Panc1 (cell line): ENCODE measurements around the gene FUOM. TPM values are rescaled to one million over a fixed set of nuclear protein-coding genes. Genes with fewer than 3 reads are reported as not detected.
A peak's percentile ranks its signal among the peaks of the same experiment; 100 is the strongest.

Source experiments
- ATAC-seq: fragments of 200-7000 bp; cut with Tn5 transposase; 2 replicates; pipeline ENCODE4 v1.9.1; 2020; ENCODE audit warnings: mild to moderate bottlenecking, moderate library complexity
- BruUV-seq: library from RNA; stranded (reverse); fragments of 400-500 nt; replicated peaks from 2 replicates; lab custom pipeline; 2021; lab: Mats Ljungman, UMichigan
- CTCF ChIA-PET: fragments of 300-600 bp; sonication (Branson Sonifier 250); formaldehyde crosslinking; loops from one replicate; lab custom pipeline; 2022; ENCODE audit warnings: antibody characterized with exemption; lab: Charles Lee
- POLR2A ChIA-PET: fragments of 300-600 bp; sonication (Branson Sonifier 250); formaldehyde crosslinking; loops from one replicate; lab custom pipeline; 2022; ENCODE audit warnings: antibody characterized with exemption; lab: Charles Lee
- DNase-seq: peaks from one replicate; pipeline ENCODE4 v3.0.0-alpha.2; 2010; ENCODE audit warnings: low read depth, low spot score
- H3K27ac ChIP-seq: 2 replicates; pipeline ENCODE4 v1.5.1; 2011; ENCODE audit warnings: mild to moderate bottlenecking, low read length, inconsistent platforms
- H3K27me3 ChIP-seq: fragments of 200-500 bp; sonication (Bioruptor generic); 2 replicates; pipeline ENCODE4 v1.6.0; 2014; ENCODE audit warnings: low read length, inconsistent platforms; ENCODE audit not compliant: control insufficient read depth, insufficient read depth
- H3K36me3 ChIP-seq: fragments of 200-500 bp; sonication (Bioruptor generic); 2 replicates; pipeline ENCODE4 v1.5.1; 2014; ENCODE audit warnings: inconsistent platforms, mild to moderate bottlenecking, low read length, moderate library complexity; ENCODE audit not compliant: control insufficient read depth, insufficient read depth
- H3K4me1 ChIP-seq: 2 replicates; pipeline ENCODE4 v1.5.1; 2011; ENCODE audit warnings: inconsistent platforms, mild to moderate bottlenecking, low read length, moderate library complexity; ENCODE audit not compliant: control insufficient read depth, insufficient read depth
- H3K4me3 ChIP-seq, 2 experiments: 2 replicates each; pipeline ENCODE4 v1.5.1; 2011 to 2012; ENCODE audit warnings: low read depth in 2 of 2, low read length in 2 of 2, mild to moderate bottlenecking in 2 of 2, inconsistent platforms in 1 of 2, moderate library complexity in 1 of 2
- H3K9me3 ChIP-seq: fragments of 200-500 bp; sonication (Bioruptor generic); 2 replicates; pipeline ENCODE4 v1.5.1; 2014; ENCODE audit warnings: low read depth, mild to moderate bottlenecking, inconsistent platforms, low read length, moderate library complexity; ENCODE audit not compliant: control insufficient read depth, insufficient read depth
- POLR2AphosphoS5 ChIP-seq: IDR thresholded peaks from 2 replicates; pipeline ENCODE4 v1.6.1; 2012; ENCODE audit warnings: mild to moderate bottlenecking, low read depth, low read length, moderate library complexity
- SIN3A ChIP-seq: IDR thresholded peaks from 2 replicates; pipeline ENCODE4 v1.6.1; 2012; ENCODE audit warnings: low read depth, mild to moderate bottlenecking, low read length, moderate library complexity, borderline replicate concordance; ENCODE audit not compliant: insufficient read depth
- TCF7L2 ChIP-seq: IDR thresholded peaks from 2 replicates; pipeline ENCODE4 v1.6.1; 2011; ENCODE audit warnings: mild to moderate bottlenecking, low read depth, low read length, inconsistent platforms
- in situ Hi-C: cut with HindIII; loops from 2 replicates; pipeline ENCODE4 v1.10.0; 2016; ENCODE audit warnings: low sequenced_read_pairs, low pct_unique_long_range_greater_than_20kb
- intact Hi-C: fragments of 100-400 bp; cut with micrococcal nuclease; formaldehyde crosslinking; loops from one replicate; pipeline ENCODE4 v1.10.0; 2022; ENCODE audit not compliant: unreplicated experiment
- total RNA-seq: library from RNA; stranded (reverse); gene quantifications from one replicate; pipeline ENCODE4 v1.2.1, GENCODE V29; 2021; ENCODE audit not compliant: unreplicated experiment
- TF ChIP-seq, protein P1 (sequence below): fragments of 450-650 bp; IDR thresholded peaks from 2 replicates; pipeline ENCODE4 v1.5.1; 2017; ENCODE audit warnings: mild to moderate bottlenecking
- TF ChIP-seq, protein P2 (sequence below), 2 experiments: IDR thresholded peaks; 2 replicates each; pipeline ENCODE4 v1.6.1; 2011 to 2012; ENCODE audit warnings: low read depth in 2 of 2, control low read depth in 1 of 2, low read length in 1 of 2, mild to moderate bottlenecking in 1 of 2, moderate library complexity in 1 of 2; ENCODE audit not compliant: insufficient read depth in 1 of 2

Gene FUOM
- total RNA-seq, 1 experiment from 2014 or later: 39.6 TPM

DNA sequence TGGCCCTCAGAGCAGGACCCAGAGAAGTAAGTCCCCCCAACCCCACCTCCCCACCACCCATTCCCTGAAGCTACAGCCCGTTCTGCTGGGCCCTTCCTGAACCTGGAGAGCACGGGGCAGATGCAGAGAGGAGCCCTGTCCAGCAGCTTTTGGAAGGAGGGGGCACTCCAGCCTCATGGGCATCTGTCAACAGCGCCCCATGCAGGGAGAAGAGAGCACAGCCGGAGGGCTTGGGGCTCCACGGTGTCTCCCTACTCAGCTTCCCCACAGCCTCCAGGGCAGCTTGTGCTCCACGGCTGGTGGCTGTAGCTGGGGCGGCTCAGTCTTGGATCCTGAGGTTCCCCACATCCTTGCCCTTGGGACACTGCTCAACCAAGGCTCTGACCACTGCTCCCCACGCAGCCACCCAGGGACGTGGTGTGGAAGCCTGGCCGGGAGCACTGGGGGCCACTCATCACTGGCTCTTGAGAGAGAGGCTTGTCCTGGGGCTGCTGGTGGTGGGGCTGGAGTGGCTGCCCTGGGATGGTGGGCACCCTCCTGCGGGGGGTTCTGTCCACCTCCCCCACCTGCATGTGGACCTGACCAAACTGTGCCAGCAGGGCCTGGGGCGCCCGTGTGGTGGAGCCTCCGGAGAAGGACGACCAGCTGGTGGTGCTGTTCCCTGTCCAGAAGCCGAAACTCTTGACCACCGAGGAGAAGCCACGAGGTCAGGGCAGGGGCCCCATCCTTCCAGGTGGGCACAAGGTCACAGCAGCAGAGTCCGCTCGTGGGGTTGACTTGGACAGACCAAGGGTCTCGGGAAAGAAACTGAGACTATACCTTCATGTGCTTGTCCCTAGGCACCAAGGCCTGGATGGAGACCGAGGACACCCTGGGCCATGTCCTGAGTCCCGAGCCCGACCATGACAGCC is 6.2 kb downstream of the FUOM start:
- Histone ChIP-seq H3K27ac (no peak overlapping the region), H3K9me3 (no peaks in the 10 kb centered on the region), H3K4me3 (no peak overlapping the region), H3K27me3 (no peaks in the 10 kb centered on the region), H3K36me3 (no peaks in the 10 kb centered on the region), H3K4me1 (peaks cover 11% of the 10 kb centered on the region; the same call in 1 of the 2 replicates)
- CTCF ChIA-PET: no interaction called here
- intact Hi-C loops (no loop called here), in situ Hi-C loops (no loop called here)
- POLR2A ChIA-PET: interaction anchor here (0.6 kb wide), 1 partner anchor 410 kb away, joined by 5 read pairs; no protein-coding TSS in a partner anchor
- TF ChIP-seq SIN3A (no peak), TCF7L2 (no peak)
- TF ChIP-seq, protein P1, sequence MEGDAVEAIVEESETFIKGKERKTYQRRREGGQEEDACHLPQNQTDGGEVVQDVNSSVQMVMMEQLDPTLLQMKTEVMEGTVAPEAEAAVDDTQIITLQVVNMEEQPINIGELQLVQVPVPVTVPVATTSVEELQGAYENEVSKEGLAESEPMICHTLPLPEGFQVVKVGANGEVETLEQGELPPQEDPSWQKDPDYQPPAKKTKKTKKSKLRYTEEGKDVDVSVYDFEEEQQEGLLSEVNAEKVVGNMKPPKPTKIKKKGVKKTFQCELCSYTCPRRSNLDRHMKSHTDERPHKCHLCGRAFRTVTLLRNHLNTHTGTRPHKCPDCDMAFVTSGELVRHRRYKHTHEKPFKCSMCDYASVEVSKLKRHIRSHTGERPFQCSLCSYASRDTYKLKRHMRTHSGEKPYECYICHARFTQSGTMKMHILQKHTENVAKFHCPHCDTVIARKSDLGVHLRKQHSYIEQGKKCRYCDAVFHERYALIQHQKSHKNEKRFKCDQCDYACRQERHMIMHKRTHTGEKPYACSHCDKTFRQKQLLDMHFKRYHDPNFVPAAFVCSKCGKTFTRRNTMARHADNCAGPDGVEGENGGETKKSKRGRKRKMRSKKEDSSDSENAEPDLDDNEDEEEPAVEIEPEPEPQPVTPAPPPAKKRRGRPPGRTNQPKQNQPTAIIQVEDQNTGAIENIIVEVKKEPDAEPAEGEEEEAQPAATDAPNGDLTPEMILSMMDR: no peak; the same call in 1 of the 2 replicates
- TF ChIP-seq, protein P2, sequence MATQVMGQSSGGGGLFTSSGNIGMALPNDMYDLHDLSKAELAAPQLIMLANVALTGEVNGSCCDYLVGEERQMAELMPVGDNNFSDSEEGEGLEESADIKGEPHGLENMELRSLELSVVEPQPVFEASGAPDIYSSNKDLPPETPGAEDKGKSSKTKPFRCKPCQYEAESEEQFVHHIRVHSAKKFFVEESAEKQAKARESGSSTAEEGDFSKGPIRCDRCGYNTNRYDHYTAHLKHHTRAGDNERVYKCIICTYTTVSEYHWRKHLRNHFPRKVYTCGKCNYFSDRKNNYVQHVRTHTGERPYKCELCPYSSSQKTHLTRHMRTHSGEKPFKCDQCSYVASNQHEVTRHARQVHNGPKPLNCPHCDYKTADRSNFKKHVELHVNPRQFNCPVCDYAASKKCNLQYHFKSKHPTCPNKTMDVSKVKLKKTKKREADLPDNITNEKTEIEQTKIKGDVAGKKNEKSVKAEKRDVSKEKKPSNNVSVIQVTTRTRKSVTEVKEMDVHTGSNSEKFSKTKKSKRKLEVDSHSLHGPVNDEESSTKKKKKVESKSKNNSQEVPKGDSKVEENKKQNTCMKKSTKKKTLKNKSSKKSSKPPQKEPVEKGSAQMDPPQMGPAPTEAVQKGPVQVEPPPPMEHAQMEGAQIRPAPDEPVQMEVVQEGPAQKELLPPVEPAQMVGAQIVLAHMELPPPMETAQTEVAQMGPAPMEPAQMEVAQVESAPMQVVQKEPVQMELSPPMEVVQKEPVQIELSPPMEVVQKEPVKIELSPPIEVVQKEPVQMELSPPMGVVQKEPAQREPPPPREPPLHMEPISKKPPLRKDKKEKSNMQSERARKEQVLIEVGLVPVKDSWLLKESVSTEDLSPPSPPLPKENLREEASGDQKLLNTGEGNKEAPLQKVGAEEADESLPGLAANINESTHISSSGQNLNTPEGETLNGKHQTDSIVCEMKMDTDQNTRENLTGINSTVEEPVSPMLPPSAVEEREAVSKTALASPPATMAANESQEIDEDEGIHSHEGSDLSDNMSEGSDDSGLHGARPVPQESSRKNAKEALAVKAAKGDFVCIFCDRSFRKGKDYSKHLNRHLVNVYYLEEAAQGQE (IDR thresholded peaks at IDR 0.05; ENCODE audit: insufficient read depth in 1 of 2, low read depth in 2 of 2, low read length in 1 of 2): no peak
- BruUV-seq: no TSS peak
- ATAC-seq: peak; percentile 9
- no peak for DNase-seq

DNA sequence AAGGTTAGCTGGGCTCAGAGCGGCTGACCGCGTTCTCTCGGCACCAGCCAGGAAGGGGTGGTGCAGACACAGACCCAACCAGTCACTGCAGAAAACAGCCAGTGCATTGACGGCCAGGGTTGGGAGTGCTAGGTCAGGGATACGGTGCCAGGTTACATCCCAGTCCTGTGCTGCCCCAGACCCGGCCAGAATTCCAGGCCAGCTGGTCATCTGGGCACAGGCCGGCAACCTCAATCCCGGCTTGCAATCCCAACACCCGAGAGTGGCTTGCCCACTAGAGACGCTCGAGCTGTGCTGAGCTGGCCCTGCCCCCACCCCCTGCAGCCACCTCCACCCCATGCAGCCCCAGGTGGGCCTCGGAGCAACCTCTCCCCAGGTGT is 6.9 kb downstream of the FUOM start:
- no TSS peak for BruUV-seq
- Histone ChIP-seq H3K27ac (no peak overlapping the region), H3K4me1 (peaks cover 11% of the 10 kb centered on the region; the same call in 1 of the 2 replicates), H3K9me3 (no peaks in the 10 kb centered on the region), H3K36me3 (no peaks in the 10 kb centered on the region), H3K27me3 (no peaks in the 10 kb centered on the region), H3K4me3 (no peak overlapping the region)
- in situ Hi-C loops (no loop called here), intact Hi-C loops (no loop called here)
- TF ChIP-seq POLR2AphosphoS5: no peak
- TF ChIP-seq, protein P1: no peak
- no peak for TF ChIP-seq TCF7L2
- no peak for TF ChIP-seq SIN3A
- TF ChIP-seq, protein P2 (IDR thresholded peaks at IDR 0.05; ENCODE audit: insufficient read depth in 1 of 2, low read depth in 2 of 2, low read length in 1 of 2): no peak
- DNase-seq: no peak
- peak; percentile 51 for ATAC-seq
- ChIA-PET CTCF (no interaction called here), POLR2A (no interaction called here)
